VCaP (cell line): ENCODE data around the gene HERC2.

Experiments
- H3K27ac ChIP-seq: fragments of 450-650 bp; 2 replicates; pipeline ENCODE4 v1.5.1; 2017
- CTCF ChIP-seq: fragments of 450-650 bp; conservative IDR thresholded peaks from 2 replicates; pipeline ENCODE4 v1.5.1; 2017; ENCODE audit warnings: mild to moderate bottlenecking, moderate library complexity

HERC2 gene

DNA sequence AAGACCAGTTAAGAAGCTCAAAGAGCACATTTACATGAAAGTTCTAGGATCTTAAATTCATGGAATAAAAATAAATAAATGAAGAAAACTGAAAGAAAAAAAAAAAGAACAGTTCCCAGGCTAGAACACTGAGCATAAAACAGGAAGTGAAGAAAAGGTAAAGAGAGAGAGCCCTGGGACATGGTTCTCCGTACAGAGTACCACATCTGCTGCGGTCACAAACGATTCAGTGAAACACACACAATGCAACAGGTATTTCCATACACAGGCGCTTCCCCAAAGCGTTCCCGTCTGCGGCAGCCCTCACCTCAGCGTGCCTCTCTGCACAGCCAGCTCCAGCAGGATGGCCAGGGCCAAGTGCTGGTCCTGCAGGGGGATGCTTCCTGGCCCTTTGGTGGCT lies 49.4 kb downstream of the HERC2 start:
- no peak overlapping the region for H3K27ac ChIP-seq
- no peak for TF ChIP-seq CTCF

GRCh38 chr15:28271697-28272260 lies 50.2 kb downstream of the HERC2 start:
- H3K27ac ChIP-seq: no peak overlapping the region
- TF ChIP-seq CTCF: no peak

GRCh38 chr15:28269097-28269496 lies 52.9 kb downstream of the HERC2 start:
- TF ChIP-seq CTCF: no peak
- H3K27ac ChIP-seq: peak overlapping the region; percentile 41

GRCh38 chr15:28267727-28268126 lies 54.3 kb downstream of the HERC2 start:
- no peak overlapping the region for H3K27ac ChIP-seq

GRCh38 chr15:28265334-28266019 lies 56.5 kb downstream of the HERC2 start:
- no peak for TF ChIP-seq CTCF
- no peak overlapping the region for H3K27ac ChIP-seq

More at GRCh38 chr15:28267727-28268126, 54.3 kb downstream of the HERC2 start:
- TF ChIP-seq CTCF: no peak

DNA sequence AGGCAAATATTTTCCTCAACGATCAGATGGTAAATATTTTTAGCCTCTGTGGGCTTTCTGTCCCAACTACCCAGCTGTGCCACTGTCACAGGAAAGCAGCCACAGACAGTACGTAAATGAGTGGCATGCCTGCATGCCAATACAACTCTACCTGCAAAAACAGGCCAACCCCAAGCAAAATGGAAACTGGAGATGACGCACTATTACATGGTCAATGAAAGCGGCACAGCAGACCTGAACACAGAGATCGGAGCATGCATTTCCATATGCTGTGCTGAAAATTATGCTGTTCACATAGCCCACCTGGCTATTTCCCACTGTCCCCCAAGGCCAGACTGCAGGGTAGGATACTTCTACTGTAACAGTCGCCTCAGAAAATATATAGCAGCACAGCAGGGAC lies 57.8 kb downstream of the HERC2 start:
- no peak for TF ChIP-seq CTCF
- H3K27ac ChIP-seq: no peak overlapping the region

DNA sequence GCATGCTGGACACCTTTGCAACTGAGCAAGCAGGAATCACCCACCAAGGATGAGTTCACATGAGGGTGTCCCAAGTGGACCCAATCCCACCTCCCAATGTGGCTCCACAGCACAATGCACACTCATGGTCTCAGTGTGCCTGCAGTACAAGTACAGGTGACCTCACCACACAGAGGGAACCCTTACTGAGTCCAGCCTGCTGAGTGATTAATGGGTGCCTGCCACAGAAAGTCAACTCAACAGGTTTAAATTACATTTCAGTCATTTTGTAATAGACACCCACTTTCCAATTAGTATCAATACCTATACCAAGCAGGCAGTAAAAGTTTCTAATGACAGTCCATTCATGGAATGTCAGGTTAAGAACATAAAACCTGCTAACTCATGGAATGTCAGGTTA lies 59.5 kb downstream of the HERC2 start:
- no peak overlapping the region for H3K27ac ChIP-seq
- TF ChIP-seq CTCF: no peak
